Pulmonary artery endothelial cell (primary cell): Measurements from ENCODE around the gene ITIH3. TPM values are rescaled to one million over a fixed set of nuclear protein-coding genes. Genes with fewer than 3 reads are reported as not detected.

Experiments
- DNase-seq: peaks from one replicate; pipeline ENCODE4 v3.0.0-alpha.2; 2011; ENCODE audit warnings: low read depth, low spot score
- total RNA-seq: library from RNA; depleted of rRNA; stranded (reverse); fragments of >200 nt; gene quantifications from 2 replicates; pipeline ENCODE4 v1.2.3, GENCODE V29; 2014

The ITIH3 gene
- total RNA-seq, 1 donor from 2014 or later, result not detected

DNA sequence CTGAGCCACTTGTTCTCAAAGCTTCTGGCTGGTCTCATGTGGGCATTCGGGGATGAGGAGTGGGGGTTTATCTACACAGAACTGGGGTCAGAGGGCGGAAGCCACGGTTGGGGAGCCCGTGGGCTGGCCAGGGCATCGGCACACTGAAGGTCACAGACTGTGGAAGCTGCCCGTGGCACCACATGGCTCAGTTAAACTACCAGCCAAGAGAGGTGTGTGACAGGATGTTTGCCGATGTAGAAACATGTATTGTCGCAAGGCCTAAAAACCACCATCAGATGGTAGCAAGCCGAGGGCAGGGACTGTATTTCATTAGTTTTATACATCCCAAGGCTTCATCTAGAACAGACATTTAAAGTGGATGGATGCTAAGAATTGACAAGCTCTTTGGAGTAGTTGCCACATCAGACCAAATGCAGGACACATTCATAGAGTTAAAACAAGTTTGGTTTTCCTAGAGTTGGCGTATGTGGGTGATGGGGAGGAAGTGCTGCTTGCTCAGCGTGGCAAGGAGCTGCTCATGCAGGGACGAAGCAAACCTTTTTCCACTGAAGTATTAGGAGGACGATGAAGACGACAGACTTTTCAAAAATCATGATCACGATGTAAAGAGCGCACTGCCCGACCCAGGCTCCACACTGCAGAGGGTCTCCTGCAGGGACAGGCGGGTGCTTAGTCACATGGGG lies 49.8 kb downstream of the ITIH3 start:
- no peak for DNase-seq

DNA sequence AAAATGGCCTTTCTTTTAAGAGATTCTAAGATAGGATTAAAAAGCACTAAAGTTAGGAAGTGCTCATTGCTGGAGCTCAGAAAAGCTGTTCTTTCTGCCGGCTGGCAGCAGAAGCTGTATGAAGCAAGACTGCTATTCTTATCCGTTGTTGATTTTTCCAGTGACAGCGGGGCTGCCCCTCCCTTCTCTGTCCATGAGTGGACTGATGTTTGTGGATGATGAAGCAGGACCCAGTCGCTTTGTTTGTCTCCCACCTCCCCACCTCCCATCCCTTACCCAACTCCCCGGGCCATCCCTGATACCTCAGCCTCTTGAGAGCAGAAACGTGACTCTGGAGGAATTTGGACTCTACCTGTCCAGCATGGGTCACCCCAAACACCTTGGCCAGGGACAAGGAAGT lies 50.6 kb downstream of the ITIH3 start:
- DNase-seq, result no peak

DNA sequence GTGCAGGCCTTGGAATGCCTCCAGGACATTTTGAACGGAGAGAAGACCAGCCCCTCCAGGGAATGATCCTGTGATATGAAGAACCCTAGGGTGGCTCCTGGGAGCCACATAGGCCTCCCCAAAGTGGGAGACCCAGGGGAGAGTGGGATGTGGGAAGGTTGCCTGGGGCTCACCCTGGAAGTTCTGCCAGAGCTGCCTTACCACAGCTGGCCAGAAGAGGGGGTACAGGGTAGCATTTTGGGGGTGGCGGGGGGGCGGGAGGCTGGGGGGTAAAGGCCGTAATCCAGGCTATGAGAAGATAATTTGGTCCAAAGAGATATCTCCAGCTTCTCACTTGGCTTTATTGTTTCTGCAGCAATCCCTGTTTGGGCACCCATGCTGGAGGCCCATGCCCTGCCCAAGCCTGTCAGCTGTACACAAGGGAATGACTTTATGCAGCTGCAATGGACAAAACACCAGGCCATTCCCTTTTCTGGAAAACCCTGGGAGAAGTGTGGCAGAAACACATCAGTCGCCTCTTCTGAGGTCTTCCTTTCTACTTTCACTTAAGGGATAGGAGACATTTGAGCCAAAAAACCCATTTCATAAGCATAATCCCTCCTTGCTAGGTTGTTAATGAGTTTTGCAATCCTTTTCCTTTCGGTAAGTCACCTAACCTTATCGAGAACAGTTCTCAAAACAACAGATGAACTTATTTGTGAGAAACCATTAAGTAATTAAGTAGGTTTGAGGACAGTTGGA lies 51.3 kb downstream of the ITIH3 start:
- DNase-seq, result no peak

DNA sequence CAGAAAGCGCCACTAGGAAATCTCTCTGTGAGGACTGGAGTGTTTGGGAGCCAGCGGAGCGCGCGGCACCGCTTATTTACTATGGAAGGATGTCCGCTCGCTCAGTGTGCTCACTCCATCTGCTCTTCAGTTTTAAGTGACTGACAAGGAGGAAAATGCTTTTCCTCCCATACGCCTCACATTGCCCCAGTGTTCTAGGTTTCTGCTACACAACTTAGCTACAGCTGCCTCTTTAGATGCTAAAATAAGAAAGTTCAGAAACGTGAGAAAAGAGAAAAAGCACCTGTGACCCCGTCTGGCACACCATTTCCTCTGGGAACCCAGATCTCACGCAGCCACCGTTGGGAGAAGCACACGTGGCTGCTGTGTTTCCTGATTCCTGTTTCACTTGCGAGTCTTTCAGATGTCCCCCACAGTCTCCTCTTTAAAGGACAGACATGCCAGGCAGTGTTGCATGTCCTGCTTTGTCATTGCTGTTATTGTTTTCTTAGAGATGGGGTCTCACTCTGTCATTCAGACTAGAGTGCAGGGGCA lies 51.9 kb downstream of the ITIH3 start:
- DNase-seq, result no peak

DNA sequence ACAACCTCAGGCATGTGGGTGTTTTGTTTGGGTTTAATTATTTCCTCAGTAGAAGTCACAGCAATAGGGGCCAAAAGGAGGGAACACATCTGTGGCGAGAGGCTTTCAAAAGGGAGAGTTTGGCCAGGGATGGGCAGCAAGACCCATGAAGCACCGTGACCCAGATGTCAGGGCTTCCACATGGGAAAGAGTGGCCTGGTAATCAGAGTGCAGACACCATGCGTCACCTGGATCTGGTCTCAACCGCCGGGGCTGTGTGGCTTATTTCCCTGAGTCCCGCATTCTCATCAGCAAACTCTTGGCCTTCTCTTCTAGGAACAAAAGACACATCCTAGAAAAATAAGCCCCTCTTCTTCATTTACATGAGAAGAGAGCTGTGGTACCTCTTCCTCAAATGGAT lies 52.6 kb downstream of the ITIH3 start:
- DNase-seq, result no peak

DNA sequence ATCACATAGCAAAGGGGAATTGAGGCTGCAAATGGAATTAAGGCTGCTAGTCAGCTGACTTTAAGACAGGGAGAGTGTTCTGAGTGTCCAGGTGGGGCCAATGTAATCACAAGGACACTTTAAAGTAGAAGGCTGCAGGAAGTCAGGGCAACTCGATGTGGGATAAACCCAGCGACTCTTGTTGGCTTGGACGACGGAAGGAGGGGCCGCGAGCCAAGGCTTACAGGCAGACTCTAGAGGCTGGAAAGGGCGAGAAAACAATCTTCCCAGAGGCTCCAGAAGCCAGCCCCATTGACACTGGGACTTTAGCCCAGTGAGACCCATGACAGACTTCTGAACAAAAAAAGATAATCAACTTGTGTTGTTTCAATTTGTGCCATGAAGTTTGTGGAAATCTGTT lies 53.1 kb downstream of the ITIH3 start:
- no peak for DNase-seq

DNA sequence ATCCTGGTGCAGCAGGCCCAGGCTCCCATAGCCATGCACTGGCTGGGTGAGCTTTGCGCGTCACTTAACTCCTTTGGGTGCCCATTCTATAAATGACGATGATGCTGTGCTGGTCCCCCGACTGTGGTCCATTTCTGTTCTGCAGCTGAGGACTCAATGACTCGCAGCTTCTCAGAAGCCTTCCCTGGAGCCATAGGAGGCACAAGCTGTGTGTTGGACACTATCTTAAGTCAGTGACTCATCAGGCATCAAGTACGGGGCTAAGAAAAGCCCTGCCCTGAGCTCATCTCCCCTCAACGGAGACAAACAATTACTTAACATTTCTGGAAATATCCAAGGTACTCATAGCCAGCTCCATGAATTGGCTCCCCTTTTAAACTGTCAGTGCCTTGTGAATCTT lies 54.0 kb downstream of the ITIH3 start:
- no peak for DNase-seq

DNA sequence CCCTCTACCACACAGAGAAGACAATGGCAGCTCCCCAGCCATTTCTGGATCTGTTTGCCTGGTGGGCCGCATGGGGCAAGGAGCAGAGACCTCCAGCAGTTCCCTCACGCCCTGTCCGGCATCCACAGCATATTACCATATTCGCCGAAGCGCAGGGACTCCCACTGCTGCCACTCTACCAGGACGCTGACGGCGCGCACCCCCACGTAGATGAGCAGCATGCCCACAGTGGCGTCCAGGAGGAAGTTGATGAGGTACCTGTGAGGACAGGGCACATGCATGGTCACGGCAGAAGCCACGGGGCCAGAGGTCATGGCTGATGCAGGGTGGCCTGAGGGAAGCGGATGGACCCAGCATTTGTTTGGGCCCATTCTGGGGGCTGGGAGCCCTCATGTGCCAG lies 55.1 kb downstream of the ITIH3 start:
- no peak for DNase-seq

DNA sequence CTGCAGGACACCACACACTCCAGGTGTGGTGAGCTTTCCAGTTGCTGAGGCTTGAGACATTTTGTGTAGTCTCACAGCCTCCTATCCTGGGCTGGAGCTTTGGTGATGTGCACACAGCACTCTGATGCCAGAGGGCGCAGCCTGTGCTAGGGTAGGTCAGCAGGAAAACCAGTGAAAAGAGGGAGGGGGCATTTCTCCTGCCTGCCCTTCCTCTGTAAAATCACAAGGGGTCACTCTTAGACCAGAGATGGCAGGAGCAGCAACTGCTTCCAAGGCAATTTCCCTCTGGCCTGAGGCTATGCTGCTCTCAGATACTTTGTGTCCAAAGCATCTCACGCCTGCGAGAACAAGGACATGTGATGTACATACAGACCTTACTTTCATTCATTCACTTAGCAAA lies 56.8 kb downstream of the ITIH3 start:
- DNase-seq, result peak; percentile 13

DNA sequence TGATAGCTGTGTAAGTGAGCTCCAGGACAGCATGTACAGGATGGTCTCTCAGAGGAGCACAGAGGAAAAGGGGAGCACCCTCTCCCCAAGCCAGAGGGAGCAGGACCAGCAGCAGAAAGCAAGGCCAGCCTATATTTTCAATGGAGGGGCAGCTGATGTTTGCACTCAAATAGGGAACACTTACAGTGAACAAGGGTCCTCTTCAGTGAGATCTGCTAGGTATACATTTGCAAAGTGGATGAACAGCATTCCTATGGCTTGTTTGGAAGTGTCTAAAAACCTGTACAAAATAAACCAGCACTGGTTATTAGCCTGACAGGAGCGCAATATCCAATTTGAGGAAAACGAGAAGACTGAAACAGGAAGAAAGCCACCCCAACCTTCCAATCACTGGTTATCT lies 57.8 kb downstream of the ITIH3 start:
- DNase-seq, result no peak

DNA sequence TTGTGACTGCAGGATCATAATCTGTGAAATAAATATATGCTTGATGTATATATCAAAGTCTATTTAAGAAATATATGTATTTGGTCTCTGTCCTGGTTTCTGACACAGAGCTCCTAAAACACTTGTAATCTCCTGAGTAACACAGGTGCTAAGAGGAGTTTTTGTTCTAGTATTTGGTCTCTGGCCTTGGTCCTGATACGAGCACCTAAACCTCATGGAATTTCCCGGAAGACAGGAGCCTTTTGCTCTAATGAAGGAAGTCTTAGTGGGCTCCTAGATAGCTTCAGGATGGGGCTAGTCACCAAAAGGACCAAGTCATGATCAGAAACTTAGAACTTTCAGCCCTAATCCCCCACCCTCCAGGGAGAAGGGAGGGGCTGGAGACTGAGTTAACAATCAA lies 59.4 kb downstream of the ITIH3 start:
- no peak for DNase-seq

DNA sequence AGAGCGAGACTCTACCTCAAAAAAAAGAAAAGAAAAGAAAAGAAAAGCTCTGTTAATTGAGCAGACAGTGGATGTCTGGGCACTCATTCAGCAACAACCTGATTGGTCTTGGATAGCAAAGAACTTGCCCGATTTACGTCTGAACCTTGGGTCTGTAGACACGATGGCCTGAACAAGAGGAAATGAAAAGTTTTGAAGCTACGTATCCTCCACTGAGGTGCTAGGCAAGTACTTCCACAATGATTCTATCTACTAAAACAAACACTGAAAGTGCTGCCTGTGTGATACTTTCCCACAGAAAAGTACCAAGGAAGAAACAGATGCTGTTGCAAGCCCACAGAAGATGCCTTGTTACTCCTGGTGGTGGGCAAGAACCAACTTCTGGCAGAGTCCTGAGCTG lies 62.1 kb downstream of the ITIH3 start:
- no peak for DNase-seq

DNA sequence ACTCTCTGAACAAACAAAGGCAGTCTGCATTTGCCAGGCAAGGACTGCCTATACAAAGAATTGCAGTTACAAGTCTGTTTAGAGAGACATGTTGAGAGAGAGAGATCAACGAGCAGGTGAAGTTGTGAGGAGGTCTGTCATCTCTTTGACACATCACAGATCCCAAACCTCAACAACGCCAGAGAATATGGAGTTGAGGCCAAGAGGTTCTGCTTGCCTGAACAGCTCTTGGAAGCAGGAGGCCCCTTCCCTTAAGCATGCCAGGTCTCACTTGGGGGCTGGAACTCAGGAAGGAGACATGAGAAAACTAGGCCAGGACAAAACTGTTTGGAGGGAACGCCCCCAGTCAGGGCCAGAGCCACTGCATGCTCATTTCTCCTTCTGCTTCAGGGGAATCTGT lies 62.5 kb downstream of the ITIH3 start:
- no peak for DNase-seq

DNA sequence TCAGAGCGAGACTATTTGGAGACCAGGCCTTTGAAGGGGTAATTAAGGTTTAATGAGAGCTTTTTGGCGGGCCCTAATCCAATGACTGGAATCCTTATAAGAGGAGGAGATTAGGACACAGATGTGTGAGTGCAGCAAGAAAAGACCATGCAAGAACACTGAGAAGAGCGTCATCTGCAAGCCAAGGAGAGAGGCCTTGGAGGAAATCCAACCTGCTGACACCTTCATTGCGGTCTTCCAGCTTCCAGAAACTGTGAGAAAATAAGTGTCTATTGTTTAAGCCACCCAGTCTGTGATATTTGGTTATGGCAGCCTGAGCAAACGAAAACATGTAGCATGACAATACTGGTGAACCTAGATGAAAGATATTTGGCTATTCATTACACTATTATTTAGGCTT lies 63.3 kb downstream of the ITIH3 start:
- DNase-seq, result no peak

Other genes starting within 250 kb of the ITIH3 start
- gene PBRM1, start 108.9 kb upstream of the ITIH3 start, total RNA-seq, result 63.0 and 92.9 TPM in 2 replicates
- gene GNL3, start 108.8 kb upstream of the ITIH3 start, total RNA-seq, result 124 and 133 TPM in 2 replicates
- gene GLT8D1, start 89.0 kb upstream of the ITIH3 start, total RNA-seq, result 70.2 and 76.6 TPM in 2 replicates
- 53.0 and 65.0 TPM in 2 replicates for gene SPCS1, start 88.7 kb upstream of the ITIH3 start, total RNA-seq
- gene NEK4, start 23.9 kb upstream of the ITIH3 start, total RNA-seq, result 16.4 and 25.5 TPM in 2 replicates
- gene ITIH1, start 17.2 kb upstream of the ITIH3 start, total RNA-seq, result not detected in 2 replicates
- gene ITIH4, start 35.9 kb downstream of the ITIH3 start, total RNA-seq, result 0.49 and 0.53 TPM in 2 replicates
- not detected in 2 replicates for gene MUSTN1, start 40.2 kb downstream of the ITIH3 start, total RNA-seq
- gene STIMATE, start 102.8 kb downstream of the ITIH3 start, total RNA-seq, result 12.3 and 20.3 TPM in 2 replicates